ENCODE measurements around the gene C19orf85. TPM values are rescaled to one million over a fixed set of nuclear protein-coding genes. Genes with fewer than 3 reads are reported as not detected.

Gene C19orf85
- total RNA-seq, 1 experiment from 2014 or later, result 0.23 TPM

GRCh38 chr19:55492362-55492944 is 27.9 kb upstream of the C19orf85 start:
- no peak overlapping the region for H3K27ac Mint-ChIP-seq (ENCODE audit: low read depth, unreplicated experiment)
- no TSS peak for BruUV-seq (replicated peaks)
- ChIA-PET CTCF (interaction anchor here (0.6 to 6.2 kb wide), 5 partner anchors 9 to 403 kb away, joined by 3 to 51 read pairs (median 4); no protein-coding TSS in a partner anchor), POLR2A (interaction anchor here (0.9 to 1.0 kb wide), 2 partner anchors 12 to 17 kb away, joined by 3 to 4 read pairs; partner anchors contain the start of gene ZNF628)
- H3K4me1 Mint-ChIP-seq (ENCODE audit: insufficient read depth, unreplicated experiment), result peaks cover 21% of the 10 kb centered on the region
- H3K27me3 Mint-ChIP-seq (ENCODE audit: insufficient read depth, unreplicated experiment), result no peaks in the 10 kb centered on the region
- no peak overlapping the region for H3K4me3 Mint-ChIP-seq (ENCODE audit: unreplicated experiment)
- intact Hi-C loops (cut with micrococcal nuclease), result no loop called here
- H3K9me3 Mint-ChIP-seq (ENCODE audit: unreplicated experiment), result no peaks in the 10 kb centered on the region
- H3K36me3 Mint-ChIP-seq (ENCODE audit: insufficient read depth, unreplicated experiment), result peaks cover 5% of the 10 kb centered on the region
- TF ChIP-seq CTCF (IDR thresholded peaks at IDR 0.05; ENCODE audit: unreplicated experiment), result no peak
- peak; percentile 58 for DNase-seq (ENCODE audit: unreplicated experiment)

GRCh38 chr19:55491546-55492360 is 27.2 kb upstream of the C19orf85 start:
- POLR2A ChIA-PET, result interaction anchor here (0.9 to 1.0 kb wide), 2 partner anchors 12 to 16 kb away, joined by 3 to 4 read pairs; partner anchors contain the start of gene ZNF628
- DNase-seq (ENCODE audit: unreplicated experiment), result peak; percentile 72
- no peak overlapping the region for H3K4me3 Mint-ChIP-seq (ENCODE audit: unreplicated experiment)
- TF ChIP-seq CTCF (IDR thresholded peaks at IDR 0.05; ENCODE audit: unreplicated experiment), result no peak
- H3K27ac Mint-ChIP-seq (ENCODE audit: low read depth, unreplicated experiment), result peak overlapping the region; percentile 52
- no peaks in the 10 kb centered on the region for H3K9me3 Mint-ChIP-seq (ENCODE audit: unreplicated experiment)
- BruUV-seq (replicated peaks), result no TSS peak
- no peaks in the 10 kb centered on the region for H3K27me3 Mint-ChIP-seq (ENCODE audit: insufficient read depth, unreplicated experiment)
- H3K36me3 Mint-ChIP-seq (ENCODE audit: insufficient read depth, unreplicated experiment), result peaks cover 5% of the 10 kb centered on the region
- peaks cover 24% of the 10 kb centered on the region for H3K4me1 Mint-ChIP-seq (ENCODE audit: insufficient read depth, unreplicated experiment)
- CTCF ChIA-PET, result interaction anchor here (0.5 to 6.2 kb wide), 7 partner anchors 13 to 1615 kb away, joined by 3 to 51 read pairs (median 4); no protein-coding TSS in a partner anchor
- intact Hi-C loops (cut with micrococcal nuclease), result no loop called here

- H3K27me3 Mint-ChIP-seq (ENCODE audit: insufficient read depth, unreplicated experiment), result no peaks in the 10 kb centered on the region
- ChIA-PET CTCF (interaction anchor here (0.6 to 6.2 kb wide), 6 partner anchors 14 to 358 kb away, joined by 4 to 51 read pairs (median 4); no protein-coding TSS in a partner anchor), POLR2A (interaction anchor here (0.7 kb wide), 1 partner anchor 170 kb away, joined by 4 read pairs; no protein-coding TSS in a partner anchor)
- H3K4me1 Mint-ChIP-seq (ENCODE audit: insufficient read depth, unreplicated experiment), result peaks cover 30% of the 10 kb centered on the region
- intact Hi-C loops (cut with micrococcal nuclease), result no loop called here
- H3K27ac Mint-ChIP-seq (ENCODE audit: low read depth, unreplicated experiment), result no peak overlapping the region
- no peak overlapping the region for H3K4me3 Mint-ChIP-seq (ENCODE audit: unreplicated experiment)
- no peak for DNase-seq (ENCODE audit: unreplicated experiment)
- H3K36me3 Mint-ChIP-seq (ENCODE audit: insufficient read depth, unreplicated experiment), result peaks cover 5% of the 10 kb centered on the region
- TF ChIP-seq CTCF (IDR thresholded peaks at IDR 0.05; ENCODE audit: unreplicated experiment), result no peak
- H3K9me3 Mint-ChIP-seq (ENCODE audit: unreplicated experiment), result no peaks in the 10 kb centered on the region
- BruUV-seq (replicated peaks), result no TSS peak
Observed at GRCh38 chr19:55490478-55491432, 26.2 kb upstream of the C19orf85 start.

All from MCF 10A (cell line).